HCT116 (cell line): ENCODE results near the gene THRB. TPM values are rescaled to one million over a fixed set of nuclear protein-coding genes. Genes with fewer than 3 reads are reported as not detected.
"Not testable (repeated sequence)": the region's sequence is repeated elsewhere in the genome, so short reads cannot be mapped to it uniquely, and the experiment has no call there.

Source experiments
- ATAC-seq: fragments of 200-7000 bp; cut with Tn5 transposase; 2 replicates; pipeline ENCODE4 v1.9.1; 2020; ENCODE audit warnings: mild to moderate bottlenecking, moderate library complexity
- BruUV-seq: library from RNA; stranded (reverse); fragments of 400-500 nt; replicated peaks from 2 replicates; lab custom pipeline; 2021; lab: Mats Ljungman, UMichigan
- CTCF ChIA-PET: fragments of 300-600 bp; sonication (Branson Sonifier 250); formaldehyde crosslinking; loops from one replicate; lab custom pipeline; 2021; ENCODE audit warnings: antibody characterized with exemption; lab: Charles Lee
- POLR2A ChIA-PET: fragments of 300-600, 350-600 bp; sonication (Branson Sonifier 250); formaldehyde crosslinking; loops from one replicate; lab custom pipeline; 2021; ENCODE audit warnings: antibody characterized with exemption; lab: Charles Lee
- RAD21 ChIA-PET, 2 experiments: fragments of 300-600 bp; sonication (Branson Sonifier 250); formaldehyde crosslinking; loops; one replicate each; lab custom pipeline; 2023; ENCODE audit warnings: low total read pairs in 2 of 2; ENCODE audit not compliant: uncharacterized antibody in 2 of 2, unreplicated experiment in 2 of 2, low non-redundant PET in 1 of 2; lab: Charles Lee
- DNase-seq: peaks from one replicate; pipeline ENCODE4 v3.0.0-alpha.2; 2010; ENCODE audit warnings: low read depth, low spot score
- H2AFZ ChIP-seq: fragments of 200-600 bp; shearing (Covaris generic), sonication (generic); 2 replicates; pipeline ENCODE4 v1.6.1; 2017; ENCODE audit warnings: low read depth, mixed run types, mixed read lengths, antibody characterized with exemption, low read length; ENCODE audit not compliant: poor library complexity, severe bottlenecking
- H3K27ac ChIP-seq: 2 replicates; pipeline ENCODE4 v1.5.1; 2012; ENCODE audit warnings: low read depth, low read length
- H3K27me3 ChIP-seq: fragments of 200-600 bp; sonication (generic); 2 replicates; pipeline ENCODE4 v1.6.1; 2016; ENCODE audit warnings: mixed run types, low read length, mixed read lengths; ENCODE audit not compliant: insufficient read depth
- H3K36me3 ChIP-seq, 2 experiments: fragments of 200-500 bp in 1 of 2; fragments of 200-600 bp in 1 of 2; sonication (Bioruptor generic) in 1 of 2; sonication (generic) in 1 of 2; 2 replicates each; pipeline versions ENCODE4 v1.5.1 to v1.6.1; 2014 to 2016; ENCODE audit warnings: low read length in 2 of 2, inconsistent platforms in 1 of 2, mixed read lengths in 1 of 2, mixed run types in 1 of 2; ENCODE audit not compliant: insufficient read depth in 2 of 2, control insufficient read depth in 1 of 2
- H3K4me1 ChIP-seq, 2 experiments: fragments of 200-600 bp in 1 of 2; sonication (generic) in 1 of 2; 2 replicates each; pipeline versions ENCODE4 v1.5.1 to v1.6.1; 2012 to 2017; ENCODE audit warnings: low read length in 2 of 2, inconsistent platforms in 1 of 2, mild to moderate bottlenecking in 1 of 2, mixed read lengths in 1 of 2, mixed run types in 1 of 2, moderate library complexity in 1 of 2; ENCODE audit not compliant: insufficient read depth in 2 of 2, control insufficient read depth in 1 of 2
- H3K4me2 ChIP-seq: fragments of 200-600 bp; sonication (generic); 2 replicates; pipeline ENCODE4 v1.6.1; 2017; ENCODE audit warnings: mixed run types, low read length, mixed read lengths
- H3K4me3 ChIP-seq, 2 experiments: fragments of 200-600 bp in 1 of 2; sonication (generic) in 1 of 2; replicated peaks in 1 of 2; 2 replicates each; pipeline ENCODE4 v1.5.1; 2011 to 2016; ENCODE audit warnings: low read length in 2 of 2, control low read depth in 1 of 2, low read depth in 1 of 2, mild to moderate bottlenecking in 1 of 2, mixed read lengths in 1 of 2, mixed run types in 1 of 2
- H3K79me2 ChIP-seq: fragments of 200-600 bp; sonication (generic); 2 replicates; pipeline ENCODE4 v1.6.1; 2017; ENCODE audit warnings: mild to moderate bottlenecking, mixed run types, low read length, moderate library complexity, mixed read lengths; ENCODE audit not compliant: insufficient read depth
- H3K9ac ChIP-seq: fragments of 200-600 bp; sonication (generic); 2 replicates; pipeline ENCODE4 v1.6.1; 2016; ENCODE audit warnings: low read length, mixed read lengths
- H3K9me2 ChIP-seq: fragments of 200-600 bp; sonication (generic), shearing (Covaris generic); 2 replicates; pipeline ENCODE4 v1.6.1; 2017; ENCODE audit warnings: mixed run types, mild to moderate bottlenecking, moderate library complexity; ENCODE audit not compliant: insufficient read depth
- H3K9me3 ChIP-seq, 2 experiments: fragments of 200-500 bp in 1 of 2; fragments of 200-600 bp in 1 of 2; sonication (Bioruptor generic) in 1 of 2; sonication (generic) in 1 of 2; 2 replicates each; pipeline ENCODE4 v1.6.1; 2014 to 2017; ENCODE audit warnings: low read length in 2 of 2, mixed read lengths in 2 of 2, inconsistent platforms in 1 of 2, low read depth in 1 of 2, mild to moderate bottlenecking in 1 of 2, mixed run types in 1 of 2, moderate library complexity in 1 of 2; ENCODE audit not compliant: control insufficient read depth in 1 of 2, insufficient read depth in 1 of 2
- H4K20me1 ChIP-seq: fragments of 200-600 bp; sonication (generic), shearing (Covaris generic); 2 replicates; pipeline ENCODE4 v1.6.1; 2017; ENCODE audit warnings: mixed run types, mild to moderate bottlenecking, moderate library complexity; ENCODE audit not compliant: insufficient read depth
- CEBPB ChIP-seq: IDR thresholded peaks from 2 replicates; pipeline ENCODE4 v1.6.1; 2012; ENCODE audit warnings: low read depth
- ELF1 ChIP-seq: IDR thresholded peaks from 2 replicates; pipeline ENCODE4 v1.6.1; 2012; ENCODE audit warnings: low read depth, borderline replicate concordance
- EZH2 ChIP-seq: fragments of 200-600 bp; sonication (generic); IDR thresholded peaks from 2 replicates; pipeline ENCODE4 v1.6.1; 2017; ENCODE audit warnings: antibody characterized with exemption, mixed run types
- JUND ChIP-seq: IDR thresholded peaks from 2 replicates; pipeline ENCODE4 v1.6.1; 2012
- MAX ChIP-seq: IDR thresholded peaks from 2 replicates; pipeline ENCODE4 v1.6.1; 2012
- POLR2A ChIP-seq: IDR thresholded peaks from 2 replicates; pipeline ENCODE4 v1.7.0; 2011; ENCODE audit warnings: borderline replicate concordance; ENCODE audit not compliant: insufficient read depth, insufficient read length; ENCODE audit errors: extremely low read depth
- POLR2AphosphoS5 ChIP-seq: IDR thresholded peaks from 2 replicates; pipeline ENCODE4 v1.6.1; 2011; ENCODE audit warnings: mild to moderate bottlenecking, low read depth, low read length, moderate library complexity
- RAD21 ChIP-seq: IDR thresholded peaks from 2 replicates; pipeline ENCODE4 v1.6.1; 2012; ENCODE audit warnings: low read depth, mild to moderate bottlenecking
- REST ChIP-seq: IDR thresholded peaks from 2 replicates; pipeline ENCODE4 v1.6.1; 2012; ENCODE audit warnings: low read depth
- SIN3A ChIP-seq: IDR thresholded peaks from 2 replicates; pipeline ENCODE4 v1.6.1; 2012; ENCODE audit warnings: low read depth
- SRF ChIP-seq: IDR thresholded peaks from 2 replicates; pipeline ENCODE4 v1.6.1; 2012; ENCODE audit warnings: low read depth
- TCF7L2 ChIP-seq: IDR thresholded peaks from 2 replicates; pipeline ENCODE4 v1.7.0; 2011; ENCODE audit warnings: borderline replicate concordance, inconsistent platforms; ENCODE audit not compliant: insufficient read depth, insufficient read length; ENCODE audit errors: extremely low read depth
- YY1 ChIP-seq: IDR thresholded peaks from 2 replicates; pipeline ENCODE4 v1.6.1; 2011; ENCODE audit warnings: low read length, low read depth, moderate library complexity, mild to moderate bottlenecking; ENCODE audit not compliant: insufficient replicate concordance; ENCODE audit errors: extremely low read depth
- ZNF274 ChIP-seq: fragments of 200-500 bp; sonication (Bioruptor generic); IDR thresholded peaks from 2 replicates; pipeline ENCODE4 v1.6.1; 2014; ENCODE audit warnings: mild to moderate bottlenecking, low read depth, low read length, inconsistent platforms
- intact Hi-C: fragments of 100-400 bp; cut with micrococcal nuclease; formaldehyde crosslinking; loops from 2 replicates; pipeline ENCODE4 v1.10.0; 2022
- total RNA-seq: library from RNA; stranded (reverse); gene quantifications from one replicate; pipeline ENCODE4 v1.2.1, GENCODE V29; 2021; ENCODE audit not compliant: unreplicated experiment

The THRB gene
- total RNA-seq, 1 experiment from 2014 or later, result 2.5 TPM

DNA sequence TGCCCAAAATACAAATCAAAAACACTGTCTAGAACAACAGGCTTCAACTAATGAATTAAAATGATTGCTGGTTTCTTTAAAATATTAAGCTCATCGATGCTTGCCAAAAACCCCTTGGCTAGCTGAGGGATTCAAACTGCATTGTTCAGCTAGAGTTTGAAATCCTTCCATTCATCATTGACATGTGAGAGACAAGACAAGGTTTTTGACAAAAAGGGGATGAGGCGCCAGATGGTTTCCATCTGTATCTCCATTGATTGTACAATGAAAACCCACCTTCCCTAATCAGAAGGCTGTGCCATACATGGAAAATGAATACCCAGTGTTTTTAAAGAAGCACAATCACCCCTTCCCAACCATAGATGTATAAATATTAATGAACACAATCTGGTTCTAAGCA lies 67.8 kb downstream of the THRB start:
- intact Hi-C loops, result no loop called here
- no peak for DNase-seq
- Histone ChIP-seq H3K27me3 (no peaks in the 10 kb centered on the region), H3K27ac (no peak overlapping the region), H3K9me2 (no peaks in the 10 kb centered on the region), H3K79me2 (no peaks in the 10 kb centered on the region), H4K20me1 (no peaks in the 10 kb centered on the region), H3K4me3 (no peak overlapping the region), H2AFZ (no peak overlapping the region), H3K9me3 (no peaks in the 10 kb centered on the region), H3K36me3 (no peaks in the 10 kb centered on the region), H3K4me2 (no peak overlapping the region), H3K9ac (no peak overlapping the region), H3K4me1 (no peaks in the 10 kb centered on the region)
- no peak for ATAC-seq
- ChIA-PET RAD21 (no interaction called here), POLR2A (no interaction called here), CTCF (no interaction called here)
- no peak for TF ChIP-seq SIN3A
- TF ChIP-seq ZNF274, result no peak
- TF ChIP-seq YY1, result no peak
- TF ChIP-seq ELF1, result no peak
- no peak for TF ChIP-seq POLR2AphosphoS5
- TF ChIP-seq EZH2, result no peak
- no peak for TF ChIP-seq CEBPB
- no peak for TF ChIP-seq MAX
- TF ChIP-seq TCF7L2, result no peak
- TF ChIP-seq RAD21, result no peak
- no peak for TF ChIP-seq SRF
- TF ChIP-seq REST, result no peak
- no peak for TF ChIP-seq POLR2A
- TF ChIP-seq JUND, result no peak
- BruUV-seq, result no TSS peak

DNA sequence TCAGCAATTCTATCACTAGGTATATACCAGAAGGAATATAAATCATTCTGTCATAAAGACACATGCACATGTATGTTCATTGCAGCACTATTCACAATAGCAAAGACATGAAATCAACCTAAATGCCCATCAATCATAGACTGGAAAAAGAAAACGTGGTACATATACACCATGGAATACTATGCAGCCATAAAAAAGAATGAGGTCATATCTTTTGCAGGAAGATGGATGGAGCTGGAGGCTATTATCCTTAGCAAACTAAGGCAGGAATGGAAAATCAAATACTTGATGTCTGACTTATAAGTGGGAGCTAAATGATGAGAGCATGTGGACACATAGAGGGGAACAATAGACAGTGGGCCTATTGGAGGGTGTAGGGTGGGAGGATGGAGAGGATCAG lies 73.8 kb downstream of the THRB start:
- H3K4me3 ChIP-seq, H3K9me2 ChIP-seq, H3K9me3 ChIP-seq, H3K4me1 ChIP-seq, DNase-seq, intact Hi-C loops, ATAC-seq, H4K20me1 ChIP-seq, H3K9ac ChIP-seq, H3K36me3 ChIP-seq, RAD21 ChIA-PET, H3K79me2 ChIP-seq, CTCF ChIA-PET, H2AFZ ChIP-seq, POLR2A ChIA-PET, H3K27ac ChIP-seq, BruUV-seq, H3K27me3 ChIP-seq, H3K4me2 ChIP-seq: not testable (repeated sequence)
